Measurements from ENCODE around the gene SATB1. TPM values are rescaled to one million over a fixed set of nuclear protein-coding genes. Genes with fewer than 3 reads are reported as not detected.
A peak's percentile ranks its signal among the peaks of the same experiment; 100 is the strongest.

Gene SATB1
- polyA plus RNA-seq, 3 donors from 2014 or later = 42.7 to 100.0 (median 76.0) TPM

GRCh38 chr3:18409266-18409665 is 15.9 kb downstream of the SATB1 start:
- Mint-ChIP-seq H3K4me3 (no peak overlapping the region), H3K27ac (peak overlapping the region in 1 of 6 donors; percentile 22), H3K27me3 (ENCODE audit: low read depth in 3 of 3) (no peaks in the 10 kb centered on the region), H3K4me1 (peaks cover 32 to 84% of the 10 kb centered on the region in 2 donors), H3K36me3 (peaks cover 15 to 24% (median 17%) of the 10 kb centered on the region in 3 donors), H3K9me3 (no peaks in the 10 kb centered on the region)
- DNase-seq = no peak

GRCh38 chr3:18405141-18405540 is 20.0 kb downstream of the SATB1 start:
- Mint-ChIP-seq H3K4me3 (no peak overlapping the region), H3K27ac (peak overlapping the region in 1 of 6 donors; percentile 22)

GRCh38 chr3:18403061-18403460 is 22.1 kb downstream of the SATB1 start:
- DNase-seq = no peak
- H3K9me3 Mint-ChIP-seq = no peaks in the 10 kb centered on the region
- peak overlapping the region in 1 of 5 donors; percentile 43 for H3K4me3 Mint-ChIP-seq
- peak overlapping the region in 4 of 6 donors; percentile 31 to 76 (median 45) for H3K27ac Mint-ChIP-seq
- H3K36me3 Mint-ChIP-seq = peaks cover 7 to 21% (median 17%) of the 10 kb centered on the region in 3 donors
- H3K27me3 Mint-ChIP-seq (ENCODE audit: low read depth in 3 of 3) = peaks cover 0 to 1% (median 0%) of the 10 kb centered on the region in 3 donors
- H3K4me1 Mint-ChIP-seq = peaks cover 53 to 99% of the 10 kb centered on the region in 2 donors

More at GRCh38 chr3:18405141-18405540, 20.0 kb downstream of the SATB1 start:
- peaks cover 11 to 25% (median 17%) of the 10 kb centered on the region in 3 donors for H3K36me3 Mint-ChIP-seq
- no peaks in the 10 kb centered on the region for H3K9me3 Mint-ChIP-seq
- peaks cover 0 to 1% (median 0%) of the 10 kb centered on the region in 3 donors for H3K27me3 Mint-ChIP-seq (ENCODE audit: low read depth in 3 of 3)
- DNase-seq = no peak
- H3K4me1 Mint-ChIP-seq = peaks cover 43 to 99% of the 10 kb centered on the region in 2 donors

- DNase-seq = no peak
- peak overlapping the region in 3 of 5 donors; percentile 12 to 48 (median 28) for H3K4me3 Mint-ChIP-seq
- peaks cover 53 to 99% of the 10 kb centered on the region in 2 donors for H3K4me1 Mint-ChIP-seq
- peaks cover 3 to 17% (median 11%) of the 10 kb centered on the region in 3 donors for H3K36me3 Mint-ChIP-seq
- H3K27ac Mint-ChIP-seq = peak overlapping the region; percentile 3 to 67 (median 32)
- H3K9me3 Mint-ChIP-seq = no peaks in the 10 kb centered on the region
- peaks cover 0 to 1% (median 0%) of the 10 kb centered on the region in 3 donors for H3K27me3 Mint-ChIP-seq (ENCODE audit: low read depth in 3 of 3)
Measured at GRCh38 chr3:18402239-18402799, 22.8 kb downstream of the SATB1 start.

- no peak for DNase-seq
- Mint-ChIP-seq H3K4me1 (peaks cover 58 to 99% of the 10 kb centered on the region in 2 donors), H3K36me3 (peaks cover 6 to 17% (median 11%) of the 10 kb centered on the region in 3 donors), H3K27ac (peak overlapping the region in 4 of 6 donors; percentile 26 to 53 (median 35)), H3K4me3 (no peak overlapping the region), H3K27me3 (ENCODE audit: low read depth in 3 of 3) (peaks cover 0 to 1% (median 0%) of the 10 kb centered on the region in 3 donors), H3K9me3 (no peaks in the 10 kb centered on the region)
Measured at GRCh38 chr3:18401300-18401961, 23.7 kb downstream of the SATB1 start.

GRCh38 chr3:18398448-18398847 is 26.7 kb downstream of the SATB1 start:
- peaks cover 11 to 27% (median 18%) of the 10 kb centered on the region in 3 donors for H3K36me3 Mint-ChIP-seq
- H3K27me3 Mint-ChIP-seq (ENCODE audit: low read depth in 3 of 3) = peaks cover 0 to 1% (median 1%) of the 10 kb centered on the region in 3 donors
- no peak overlapping the region for H3K4me3 Mint-ChIP-seq
- DNase-seq = no peak
- H3K9me3 Mint-ChIP-seq = no peaks in the 10 kb centered on the region
- H3K27ac Mint-ChIP-seq = peak overlapping the region in 2 of 6 donors; percentile 2 to 13
- peaks cover 54 to 84% of the 10 kb centered on the region in 2 donors for H3K4me1 Mint-ChIP-seq

GRCh38 chr3:18396428-18396827 is 28.7 kb downstream of the SATB1 start:
- Mint-ChIP-seq H3K4me3 (no peak overlapping the region), H3K9me3 (no peaks in the 10 kb centered on the region), H3K36me3 (peaks cover 11 to 33% (median 19%) of the 10 kb centered on the region in 3 donors), H3K27ac (peak overlapping the region in 4 of 6 donors; percentile 2 to 69 (median 60)), H3K4me1 (peaks cover 36 to 80% of the 10 kb centered on the region in 2 donors), H3K27me3 (ENCODE audit: low read depth in 3 of 3) (peaks cover 0 to 1% (median 0%) of the 10 kb centered on the region in 3 donors)
- DNase-seq = no peak

GRCh38 chr3:18394384-18394995 is 30.6 kb downstream of the SATB1 start:
- Mint-ChIP-seq H3K4me3 (no peak overlapping the region), H3K36me3 (peaks cover 11 to 28% (median 19%) of the 10 kb centered on the region in 3 donors), H3K9me3 (no peaks in the 10 kb centered on the region), H3K27ac (peak overlapping the region; percentile 14 to 56 (median 46)), H3K4me1 (peaks cover 25 to 73% of the 10 kb centered on the region in 2 donors), H3K27me3 (ENCODE audit: low read depth in 3 of 3) (peaks cover 0 to 1% (median 0%) of the 10 kb centered on the region in 3 donors)
- DNase-seq = no peak

- H3K36me3 Mint-ChIP-seq = peaks cover 11 to 25% (median 15%) of the 10 kb centered on the region in 3 donors
- H3K27ac Mint-ChIP-seq = peak overlapping the region in 5 of 6 donors; percentile 14 to 56 (median 45)
- no peaks in the 10 kb centered on the region for H3K9me3 Mint-ChIP-seq
- H3K4me3 Mint-ChIP-seq = no peak overlapping the region
- no peak for DNase-seq
- H3K27me3 Mint-ChIP-seq (ENCODE audit: low read depth in 3 of 3) = peaks cover 0 to 1% (median 0%) of the 10 kb centered on the region in 3 donors
- H3K4me1 Mint-ChIP-seq = peaks cover 25 to 72% of the 10 kb centered on the region in 2 donors
Measured at GRCh38 chr3:18393906-18394305, 31.2 kb downstream of the SATB1 start.

GRCh38 chr3:18390024-18390660 is 35.0 kb downstream of the SATB1 start:
- H3K36me3 Mint-ChIP-seq = peaks cover 8 to 23% (median 15%) of the 10 kb centered on the region in 3 donors

GRCh38 chr3:18389108-18389733 is 35.9 kb downstream of the SATB1 start:
- Mint-ChIP-seq H3K4me1 (peaks cover 21 to 63% of the 10 kb centered on the region in 2 donors), H3K4me3 (no peak overlapping the region), H3K27me3 (ENCODE audit: low read depth in 3 of 3) (no peaks in the 10 kb centered on the region), H3K9me3 (no peaks in the 10 kb centered on the region), H3K36me3 (peaks cover 8 to 21% (median 10%) of the 10 kb centered on the region in 3 donors), H3K27ac (peak overlapping the region in 2 of 6 donors; percentile 4 to 9)
- peak; percentile 32 to 36 (median 33) for DNase-seq

More at GRCh38 chr3:18390024-18390660, 35.0 kb downstream of the SATB1 start:
- Mint-ChIP-seq H3K4me1 (peaks cover 24 to 62% of the 10 kb centered on the region in 2 donors), H3K4me3 (no peak overlapping the region), H3K9me3 (no peaks in the 10 kb centered on the region), H3K27me3 (ENCODE audit: low read depth in 3 of 3) (peaks cover 0 to 1% (median 0%) of the 10 kb centered on the region in 3 donors), H3K27ac (peak overlapping the region in 4 of 6 donors; percentile 36 to 72 (median 53))
- DNase-seq = no peak

GRCh38 chr3:18386274-18386890 is 38.8 kb downstream of the SATB1 start:
- Mint-ChIP-seq H3K27ac (no peak overlapping the region), H3K36me3 (peaks cover 0 to 13% (median 11%) of the 10 kb centered on the region in 3 donors), H3K4me3 (no peak overlapping the region), H3K9me3 (no peaks in the 10 kb centered on the region), H3K27me3 (ENCODE audit: low read depth in 3 of 3) (no peaks in the 10 kb centered on the region), H3K4me1 (peaks cover 23 to 58% of the 10 kb centered on the region in 2 donors)
- DNase-seq = no peak
